B cell (primary cell): ENCODE measurements around the gene PHACTR3. TPM values are rescaled to one million over a fixed set of nuclear protein-coding genes. Genes with fewer than 3 reads are reported as not detected.

Experiments
- ATAC-seq: fragments of 200-7000 bp; cut with Tn5 transposase; one replicate; pipeline ENCODE4 v1.10.0; 2021; ENCODE audit warnings: low read depth, mild to moderate bottlenecking, moderate number of reproducible peaks, moderate library complexity
- CTCF ChIA-PET: fragments of 350-600 bp; sonication (Branson Sonifier 250); formaldehyde crosslinking; loops from one replicate; lab custom pipeline; 2021; ENCODE audit warnings: antibody characterized with exemption, inconsistent platforms; lab: Charles Lee
- POLR2A ChIA-PET: fragments of 350-600 bp; sonication (Branson Sonifier 250); formaldehyde crosslinking; loops from one replicate; lab custom pipeline; 2021; ENCODE audit warnings: antibody characterized with exemption; lab: Charles Lee
- DNase-seq: peaks from one replicate; pipeline ENCODE4 v3.0.0; 2013
- H2AFZ ChIP-seq: 2 replicates; pipeline ENCODE4 v1.6.1; 2012; ENCODE audit warnings: mild to moderate bottlenecking, low read depth, low read length; ENCODE audit not compliant: insufficient read depth, poor library complexity, severe bottlenecking
- H3K27ac ChIP-seq, 2 donors: 1 replicate in 1 of 2; 2 replicates in 1 of 2; pipeline ENCODE4 v1.5.1; 2012 to 2013; ENCODE audit warnings: low read length in 2 of 2, mild to moderate bottlenecking in 2 of 2, moderate library complexity in 1 of 2
- H3K27me3 ChIP-seq, 4 experiments: fragments of 200-600 bp in 1 of 4; sonication (generic) in 1 of 4; replicated peaks in 1 of 4; 1 replicate in 2 of 4; 2 replicates in 2 of 4; pipeline versions ENCODE4 v1.6.1 to v1.7.0; 2013 to 2016; ENCODE audit warnings: low read length in 3 of 4, mild to moderate bottlenecking in 2 of 4, mixed read lengths in 1 of 4, moderate library complexity in 1 of 4; ENCODE audit not compliant: insufficient read depth in 4 of 4, control insufficient read depth in 3 of 4; ENCODE audit errors: control extremely low read depth in 1 of 4
- H3K36me3 ChIP-seq, 2 experiments: replicated peaks in 1 of 2; 1 replicate in 1 of 2; 2 replicates in 1 of 2; pipeline versions ENCODE4 v1.6.1 to v1.7.1; 2013; ENCODE audit warnings: low read length in 1 of 2; ENCODE audit not compliant: insufficient read depth in 2 of 2, control insufficient read depth in 1 of 2; ENCODE audit errors: control extremely low read depth in 1 of 2, extremely low read depth in 1 of 2
- H3K4me1 ChIP-seq, 2 donors: fragments of 200-600 bp in 1 of 2; sonication (generic) in 1 of 2; 1 replicate in 1 of 2; 2 replicates in 1 of 2; pipeline versions ENCODE4 v1.5.1 to v1.6.1; 2013 to 2017; ENCODE audit warnings: low read length in 2 of 2; ENCODE audit not compliant: control insufficient read depth in 2 of 2, insufficient read depth in 2 of 2
- H3K4me2 ChIP-seq: replicated peaks from 2 replicates; pipeline ENCODE3; 2012; ENCODE audit warnings: mild to moderate bottlenecking, low read depth, low read length; ENCODE audit not compliant: poor library complexity, severe bottlenecking
- H3K4me3 ChIP-seq, 5 experiments: fragments of 200-600 bp in 1 of 5; sonication (generic) in 1 of 5; 1 replicate in 3 of 5; 2 replicates in 2 of 5; pipeline versions ENCODE4 v1.5.1 to v1.7.0; 2011 to 2016; ENCODE audit warnings: low read length in 4 of 5, mild to moderate bottlenecking in 4 of 5, low read depth in 2 of 5, control low read depth in 1 of 5, moderate library complexity in 1 of 5; ENCODE audit not compliant: insufficient read depth in 1 of 5; ENCODE audit errors: control extremely low read depth in 1 of 5, extremely low read depth in 1 of 5
- H3K79me2 ChIP-seq: fragments of 200-600 bp; sonication (generic); one replicate; pipeline ENCODE4 v1.6.0; 2016; ENCODE audit warnings: low read length; ENCODE audit not compliant: control insufficient read depth, insufficient read depth
- H3K9ac ChIP-seq: fragments of 200-600 bp; sonication (generic); 2 replicates; pipeline ENCODE4 v1.6.1; 2017; ENCODE audit warnings: mild to moderate bottlenecking, low read length, moderate library complexity
- H3K9me3 ChIP-seq, 3 donors: one replicate each; pipeline versions ENCODE4 v1.6.1 to v1.7.1; 2013; ENCODE audit warnings: low read length in 2 of 3; ENCODE audit not compliant: control insufficient read depth in 2 of 3, insufficient read depth in 1 of 3; ENCODE audit errors: control extremely low read depth in 1 of 3
- H4K20me1 ChIP-seq: 2 replicates; pipeline ENCODE4 v1.6.0; 2012; ENCODE audit warnings: mild to moderate bottlenecking, low read length; ENCODE audit not compliant: insufficient read depth, control insufficient read depth, poor library complexity, severe bottlenecking
- H3K27ac Mint-ChIP-seq: one replicate; pipeline ENCODE4 v1.8.0; 2021; ENCODE audit warnings: mixed read lengths
- H3K27me3 Mint-ChIP-seq: one replicate; pipeline ENCODE4 v1.8.0; 2021; ENCODE audit warnings: mixed read lengths
- H3K4me1 Mint-ChIP-seq: one replicate; pipeline ENCODE4 v1.8.0; 2021; ENCODE audit warnings: mixed read lengths
- H3K4me3 Mint-ChIP-seq: one replicate; pipeline ENCODE4 v1.8.0; 2021; ENCODE audit warnings: mixed read lengths
- H3K9me3 Mint-ChIP-seq: one replicate; pipeline ENCODE4 v1.8.0; 2022; ENCODE audit warnings: mixed read lengths; ENCODE audit not compliant: insufficient read depth
- CTCF ChIP-seq: fragments of 200-600 bp; IDR thresholded peaks from one replicate; pipeline ENCODE4 v1.8.0; 2022; ENCODE audit warnings: antibody characterized with exemption, mild to moderate bottlenecking
- EZH2 ChIP-seq: IDR thresholded peaks from 2 replicates; pipeline ENCODE4 v1.6.1; 2012; ENCODE audit warnings: borderline replicate concordance, low read depth, mild to moderate bottlenecking, moderate library complexity, low read length; ENCODE audit not compliant: insufficient read depth, poor library complexity, severe bottlenecking
- WGBS: methylation state at CpG from one replicate; pipeline ENCODE4 v1.1.5; 2013; ENCODE audit warnings: missing lambda C conversion rate; ENCODE audit not compliant: insufficient coverage; 5-methylcytosine and 5-hydroxymethylcytosine counted together
- intact Hi-C: fragments of 100-400 bp; cut with micrococcal nuclease; formaldehyde crosslinking; loops from one replicate; pipeline ENCODE4 v1.10.0; 2022
- polyA plus RNA-seq: library from polyadenylated mRNA; depleted of rRNA; stranded (reverse); fragments of >200 nt; gene quantifications from 2 replicates; pipeline ENCODE4 v1.2.3, GENCODE V29; 2012
- total RNA-seq, 2 donors: library from RNA; stranded (reverse); fragments of 120-200 nt in 1 of 2; gene quantifications; 1 replicate in 1 of 2; 2 replicates in 1 of 2; pipeline versions ENCODE4 v1.2.3 to v1.2.4, GENCODE V29; 2013 to 2022

PHACTR3 gene
- total and polyA plus RNA-seq, 2 donors (not counting 1 experiment from before 2014, with no cell fraction given) = not detected

- no peaks in the 10 kb centered on the region for H3K79me2 ChIP-seq
- H2AFZ ChIP-seq = no peak overlapping the region
- intact Hi-C loops = no loop called here
- POLR2A ChIA-PET = no interaction called here
- H3K36me3 ChIP-seq = no peaks in the 10 kb centered on the region
- ATAC-seq = no peak
- 83% methylated on average over 11 of the region's 16 CpGs for WGBS
- no peak overlapping the region for H3K4me2 ChIP-seq
- H3K9ac ChIP-seq = no peak overlapping the region
- Mint-ChIP-seq H3K4me3 (no peak overlapping the region), H3K9me3 (no peaks in the 10 kb centered on the region), H3K27ac (no peak overlapping the region), H3K27me3 (peaks cover 16% of the 10 kb centered on the region), H3K4me1 (no peaks in the 10 kb centered on the region)
- peaks cover 0 to 3% (median 0%) of the 10 kb centered on the region in 4 experiments for H3K27me3 ChIP-seq
- H3K27ac ChIP-seq = no peak overlapping the region
- H3K4me1 ChIP-seq = no peaks in the 10 kb centered on the region
- H3K4me3 ChIP-seq = no peak overlapping the region
- DNase-seq = no peak
- H4K20me1 ChIP-seq = no peaks in the 10 kb centered on the region
- no peaks in the 10 kb centered on the region for H3K9me3 ChIP-seq
- CTCF ChIA-PET = no interaction called here
- no peak for TF ChIP-seq CTCF
- no peak for TF ChIP-seq EZH2
These were observed 180.7 kb downstream of the PHACTR3 start for GRCh38 chr20:59784791-59785668.

- POLR2A ChIA-PET = no interaction called here
- Mint-ChIP-seq H3K4me1 (no peaks in the 10 kb centered on the region), H3K27ac (no peak overlapping the region), H3K4me3 (no peak overlapping the region), H3K27me3 (peaks cover 16% of the 10 kb centered on the region), H3K9me3 (no peaks in the 10 kb centered on the region)
- H4K20me1 ChIP-seq = no peaks in the 10 kb centered on the region
- WGBS = 66% methylated on average over 4 of the region's 6 CpGs
- ATAC-seq (no peak), DNase-seq (no peak)
- no peaks in the 10 kb centered on the region for H3K36me3 ChIP-seq
- peaks cover 0 to 3% (median 0%) of the 10 kb centered on the region in 4 experiments for H3K27me3 ChIP-seq
- CTCF ChIA-PET = no interaction called here
- no peaks in the 10 kb centered on the region for H3K4me1 ChIP-seq
- H3K27ac ChIP-seq = no peak overlapping the region
- H3K9ac ChIP-seq = no peak overlapping the region
- intact Hi-C loops = no loop called here
- no peaks in the 10 kb centered on the region for H3K9me3 ChIP-seq
- TF ChIP-seq EZH2 = no peak
- no peak for TF ChIP-seq CTCF
- no peak overlapping the region for H3K4me3 ChIP-seq
- H2AFZ ChIP-seq = no peak overlapping the region
- H3K79me2 ChIP-seq = no peaks in the 10 kb centered on the region
- H3K4me2 ChIP-seq = no peak overlapping the region
These were observed 181.3 kb downstream of the PHACTR3 start for GRCh38 chr20:59785669-59785959.
